K562 (cell line): ENCODE measurements around the gene SARS1. TPM values are rescaled to one million over a fixed set of nuclear protein-coding genes. Genes with fewer than 3 reads are reported as not detected.

Experiments
- ARID3A ChIP-seq: IDR thresholded peaks from 2 replicates; pipeline ENCODE4 v1.6.1; 2012; ENCODE audit warnings: low read depth, low read length, improper control_type of control experiment, borderline replicate concordance
- CGGBP1 ChIP-seq: fragments of 250-450 bp; sonication (Bioruptor Pico); IDR thresholded peaks from 2 replicates; pipeline ENCODE4 v1.9.0; 2021; ENCODE audit warnings: mild to moderate bottlenecking
- ERF ChIP-seq: fragments of 450-650 bp; formaldehyde crosslinking; IDR thresholded peaks from 2 replicates; pipeline ENCODE4 v1.4.0; 2020; ENCODE audit warnings: mild to moderate bottlenecking, mixed read lengths
- FOXJ3 ChIP-seq: sonication (generic); formaldehyde crosslinking; IDR thresholded peaks from 2 replicates; pipeline ENCODE4 v1.4.0; 2020; ENCODE audit warnings: mild to moderate bottlenecking, missing genetic modification reagents
- GABPB1 ChIP-seq: sonication (generic); formaldehyde crosslinking; IDR thresholded peaks from 2 replicates; pipeline ENCODE4 v1.8.0; 2022; ENCODE audit warnings: mild to moderate bottlenecking, missing genetic modification reagents
- HDAC8 ChIP-seq: fragments of 450-650 bp; IDR thresholded peaks from 2 replicates; pipeline ENCODE4 v1.6.1; 2016; ENCODE audit warnings: mild to moderate bottlenecking, missing genetic modification characterization, moderate library complexity, missing compliant biosample characterization
- HEY1 ChIP-seq: fragments of 250-450 bp; sonication (Bioruptor Pico); IDR thresholded peaks from 2 replicates; pipeline ENCODE4 v1.5.0; 2020; ENCODE audit warnings: mild to moderate bottlenecking, moderate library complexity, borderline replicate concordance
- HSF4 ChIP-seq: fragments of 250-450 bp; sonication (Bioruptor Pico); IDR thresholded peaks from 2 replicates; pipeline ENCODE4 v2.1.2; 2022; ENCODE audit warnings: mild to moderate bottlenecking, moderate library complexity, borderline replicate concordance
- KLF13 ChIP-seq: fragments of 450-650 bp; IDR thresholded peaks from 2 replicates; pipeline ENCODE4 v1.6.1; 2016; ENCODE audit warnings: missing genetic modification characterization, low read depth, mild to moderate bottlenecking, missing compliant biosample characterization, moderate library complexity, borderline replicate concordance
- KLF16 ChIP-seq: IDR thresholded peaks from 2 replicates; pipeline ENCODE4 v1.6.1; 2016; ENCODE audit warnings: antibody characterized with exemption
- NR2F6 ChIP-seq: fragments of 450-650 bp; formaldehyde crosslinking; IDR thresholded peaks from 2 replicates; pipeline ENCODE4 v1.4.0; 2020; ENCODE audit warnings: mild to moderate bottlenecking
- PHB ChIP-seq: fragments of 250-450 bp; sonication (Bioruptor Pico); IDR thresholded peaks from 2 replicates; pipeline ENCODE4 v1.5.0; 2021
- RCOR1 ChIP-seq, 2 experiments: IDR thresholded peaks; 2 replicates each; pipeline ENCODE4 v1.6.1; 2012; ENCODE audit warnings: low read depth in 2 of 2, low read length in 2 of 2, borderline replicate concordance in 1 of 2, improper control_type of control experiment in 1 of 2
- SMARCA5 ChIP-seq: fragments of 450-650 bp; IDR thresholded peaks from 2 replicates; pipeline ENCODE4 v1.6.1; 2016
- SP1 ChIP-seq: sonication (generic); formaldehyde crosslinking; IDR thresholded peaks from 2 replicates; pipeline ENCODE4 v1.8.1; 2022; ENCODE audit warnings: mild to moderate bottlenecking, missing genetic modification reagents
- SRSF9 ChIP-seq: fragments of 200-400 bp; formaldehyde crosslinking; IDR thresholded peaks from 2 replicates; pipeline ENCODE4 v1.6.1; 2017; ENCODE audit warnings: low read depth, low read length, borderline replicate concordance
- TGIF2 ChIP-seq: sonication (generic); formaldehyde crosslinking; IDR thresholded peaks from 2 replicates; pipeline ENCODE4 v1.8.1; 2022; ENCODE audit warnings: mild to moderate bottlenecking, missing genetic modification reagents, moderate library complexity
- XRCC3 ChIP-seq: fragments of 450-650 bp; IDR thresholded peaks from 2 replicates; pipeline ENCODE4 v1.6.1; 2017; ENCODE audit warnings: mild to moderate bottlenecking, moderate library complexity
- ZNF146 ChIP-seq: IDR thresholded peaks from one replicate; pipeline ENCODE4 v1.6.1; 2018; ENCODE audit warnings: missing compliant biosample characterization; ENCODE audit not compliant: unreplicated experiment
- ZNF384 ChIP-seq: IDR thresholded peaks from 2 replicates; pipeline ENCODE4 v1.6.1; 2012; ENCODE audit warnings: low read depth, low read length, improper control_type of control experiment
- ZNF778 ChIP-seq: fragments of 450-650 bp; formaldehyde crosslinking; IDR thresholded peaks from 2 replicates; pipeline ENCODE4 v1.4.0; 2020; ENCODE audit warnings: mild to moderate bottlenecking, moderate library complexity
- polyA plus RNA-seq, 8 experiments: library from polyadenylated mRNA; depleted of rRNA in 4 of 8; stranded (reverse) in 5 of 8; unstranded in 3 of 8; fragments of >200 nt; fragmentation: Nextera tagmentation in 2 of 8; fragmentation: Illumina TruSeq in 1 of 8; extraction: Ambion mirVana in 2 of 8; extraction: Trizol in 1 of 8; gene quantifications; 2 replicates each; pipeline versions ENCODE4 v1.2.1 to v1.2.3, GENCODE V29; 2011 to 2014; ENCODE audit warnings: inconsistent platforms in 1 of 8, missing spikeins in 1 of 8
- total RNA-seq, 7 experiments: library from RNA; depleted of rRNA in 6 of 7; stranded (reverse); fragments of >200 nt in 6 of 7; fragmentation: Illumina TruSeq in 2 of 7; extraction: Trizol in 2 of 7; gene quantifications; 2 replicates each; pipeline versions ENCODE4 v1.2.1 to v1.2.3, GENCODE V29; 2011 to 2021; ENCODE audit warnings: low replicate concordance in 1 of 7
- TF ChIP-seq, protein P1 (sequence below): fragments of 450-650 bp; formaldehyde crosslinking; IDR thresholded peaks from 2 replicates; pipeline ENCODE4 v1.4.0; 2020; ENCODE audit warnings: mild to moderate bottlenecking, moderate library complexity
- TF ChIP-seq, protein P2 (sequence below): fragments of 250-450 bp; sonication (Bioruptor Pico); IDR thresholded peaks from 2 replicates; pipeline ENCODE4 v1.4.0; 2020
- TF ChIP-seq, protein P3 (sequence below): fragments of 250-450 bp; sonication (Bioruptor Pico); IDR thresholded peaks from 2 replicates; pipeline ENCODE4 v1.6.1; 2021; ENCODE audit warnings: mild to moderate bottlenecking

SARS1 gene
- total and polyA plus RNA-seq, 9 of the 15 experiments (the other 6 are each of a cell fraction or from before 2014, with no cell fraction given) = 221 to 623 (median 254) TPM

- TF ChIP-seq, protein P1, sequence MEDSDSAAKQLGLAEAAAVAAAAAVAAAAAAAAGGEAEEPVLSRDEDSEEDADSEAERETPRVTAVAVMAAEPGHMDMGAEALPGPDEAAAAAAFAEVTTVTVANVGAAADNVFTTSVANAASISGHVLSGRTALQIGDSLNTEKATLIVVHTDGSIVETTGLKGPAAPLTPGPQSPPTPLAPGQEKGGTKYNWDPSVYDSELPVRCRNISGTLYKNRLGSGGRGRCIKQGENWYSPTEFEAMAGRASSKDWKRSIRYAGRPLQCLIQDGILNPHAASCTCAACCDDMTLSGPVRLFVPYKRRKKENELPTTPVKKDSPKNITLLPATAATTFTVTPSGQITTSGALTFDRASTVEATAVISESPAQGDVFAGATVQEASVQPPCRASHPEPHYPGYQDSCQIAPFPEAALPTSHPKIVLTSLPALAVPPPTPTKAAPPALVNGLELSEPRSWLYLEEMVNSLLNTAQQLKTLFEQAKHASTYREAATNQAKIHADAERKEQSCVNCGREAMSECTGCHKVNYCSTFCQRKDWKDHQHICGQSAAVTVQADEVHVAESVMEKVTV (CRISPR knock-in tag) = no peak
- TF ChIP-seq GABPB1 (no peak), PHB (CRISPR knock-in tag) (no peak), SMARCA5 (no peak), HDAC8 (tag) (no peak), SP1 (CRISPR knock-in tag) (no peak), TGIF2 (CRISPR knock-in tag) (no peak), ZNF146 (CRISPR knock-in tag) (no peak), HEY1 (CRISPR knock-in tag) (no peak), FOXJ3 (no peak), NR2F6 (no peak), KLF16 (peak; percentile 71; the same call in 1 of the 2 replicates), ZNF778 (CRISPR knock-in tag) (no peak), XRCC3 (no peak), CGGBP1 (CRISPR knock-in tag) (no peak), ZNF384 (no peak), HSF4 (CRISPR knock-in tag) (no peak), ARID3A (peak; percentile 52; the same call in 1 of the 2 replicates), KLF13 (tag) (no peak), RCOR1 (IDR thresholded peaks at IDR 0.05; ENCODE audit: borderline replicate concordance in 1 of 2, low read depth in 2 of 2, low read length in 2 of 2) (peak; percentile 61 to 79; a peak in 3 of 4 replicates), ERF (CRISPR knock-in tag) (no peak), SRSF9 (no peak)
- TF ChIP-seq, protein P2, sequence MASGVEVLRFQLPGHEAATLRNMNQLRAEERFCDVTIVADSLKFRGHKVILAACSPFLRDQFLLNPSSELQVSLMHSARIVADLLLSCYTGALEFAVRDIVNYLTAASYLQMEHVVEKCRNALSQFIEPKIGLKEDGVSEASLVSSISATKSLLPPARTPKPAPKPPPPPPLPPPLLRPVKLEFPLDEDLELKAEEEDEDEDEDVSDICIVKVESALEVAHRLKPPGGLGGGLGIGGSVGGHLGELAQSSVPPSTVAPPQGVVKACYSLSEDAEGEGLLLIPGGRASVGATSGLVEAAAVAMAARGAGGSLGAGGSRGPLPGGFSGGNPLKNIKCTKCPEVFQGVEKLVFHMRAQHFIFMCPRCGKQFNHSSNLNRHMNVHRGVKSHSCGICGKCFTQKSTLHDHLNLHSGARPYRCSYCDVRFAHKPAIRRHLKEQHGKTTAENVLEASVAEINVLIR (CRISPR knock-in tag) = no peak
- TF ChIP-seq, protein P3, sequence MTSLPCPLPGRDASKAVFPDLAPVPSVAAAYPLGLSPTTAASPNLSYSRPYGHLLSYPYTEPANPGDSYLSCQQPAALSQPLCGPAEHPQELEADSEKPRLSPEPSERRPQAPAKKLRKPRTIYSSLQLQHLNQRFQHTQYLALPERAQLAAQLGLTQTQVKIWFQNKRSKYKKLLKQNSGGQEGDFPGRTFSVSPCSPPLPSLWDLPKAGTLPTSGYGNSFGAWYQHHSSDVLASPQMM (CRISPR knock-in tag) = no peak
Observed at GRCh38 chr1:109181085-109181806, 32.5 kb upstream of the SARS1 start (continued).
